OCI-LY3 (cell line): Measurements from ENCODE around the gene LAMA1.

ENCODE experiments used
- H2AFZ ChIP-seq: fragments of 200-600, 300-600 bp; shearing (Covaris generic); 2 replicates; pipeline ENCODE4 v1.6.0; 2014; ENCODE audit warnings: antibody characterized with exemption, low read depth, low read length
- H3K27ac ChIP-seq: fragments of 200-600, 300-600 bp; sonication (generic); 2 replicates; pipeline ENCODE4 v1.5.1; 2014; ENCODE audit warnings: mild to moderate bottlenecking, low read length, moderate library complexity, mixed read lengths
- H3K27me3 ChIP-seq: fragments of 200-600, 300-600 bp; sonication (generic); 2 replicates; pipeline ENCODE4 v1.6.1; 2014; ENCODE audit warnings: low read depth, low read length, mixed read lengths
- H3K36me3 ChIP-seq: fragments of 200-600, 300-600 bp; sonication (generic); replicated peaks from 2 replicates; pipeline ENCODE3; 2014; ENCODE audit warnings: low read depth, low read length, mixed read lengths
- H3K4me1 ChIP-seq: fragments of 300-600, 200-600 bp; sonication (generic); 2 replicates; pipeline ENCODE4 v1.6.1; 2014; ENCODE audit warnings: low read length, mixed read lengths
- H3K4me2 ChIP-seq: fragments of 200-600, 300-600 bp; sonication (generic); 2 replicates; pipeline ENCODE4 v1.6.1; 2014; ENCODE audit warnings: low read length, mixed read lengths
- H3K4me3 ChIP-seq: fragments of 300-600, 200-600 bp; sonication (generic); 2 replicates; pipeline ENCODE4 v1.5.1; 2014; ENCODE audit warnings: antibody characterized with exemption, mild to moderate bottlenecking, low read length, moderate library complexity
- H3K79me2 ChIP-seq: fragments of 300-600, 200-600 bp; shearing (Covaris generic); 2 replicates; pipeline ENCODE4 v1.6.1; 2014; ENCODE audit warnings: mild to moderate bottlenecking, low read length, mixed read lengths
- H3K9ac ChIP-seq: fragments of 300-600, 200-600 bp; shearing (Covaris generic); 2 replicates; pipeline ENCODE4 v1.6.0; 2014; ENCODE audit warnings: mild to moderate bottlenecking, low read length, moderate library complexity
- H3K9me3 ChIP-seq: fragments of 200-600, 300-600 bp; shearing (Covaris generic); 2 replicates; pipeline ENCODE4 v1.6.1; 2014; ENCODE audit warnings: low read length, mixed read lengths; ENCODE audit not compliant: insufficient read depth
- H4K20me1 ChIP-seq: fragments of 200-600, 300-600 bp; sonication (generic); 2 replicates; pipeline ENCODE4 v1.6.1; 2016; ENCODE audit warnings: low read length, mixed read lengths; ENCODE audit not compliant: insufficient read depth
- CTCF ChIP-seq: fragments of 200-600, 300-600 bp; sonication (generic); IDR thresholded peaks from 2 replicates; pipeline ENCODE4 v1.5.1; 2014; ENCODE audit warnings: antibody characterized with exemption, low read length, low read depth
- EZH2phosphoT487 ChIP-seq: fragments of 200-600 bp; shearing (Covaris generic); IDR thresholded peaks from 2 replicates; pipeline ENCODE4 v1.6.1; 2018; ENCODE audit warnings: antibody characterized with exemption, mixed run types, low read depth

The LAMA1 gene

GRCh38 chr18:7112936-7113335 lies 4.7 kb downstream of the LAMA1 start:
- TF ChIP-seq EZH2phosphoT487, result no peak
- TF ChIP-seq CTCF, result no peak
- H4K20me1 ChIP-seq, result no peaks in the 10 kb centered on the region
- no peak overlapping the region for H3K4me2 ChIP-seq
- H3K9me3 ChIP-seq, result no peaks in the 10 kb centered on the region
- H2AFZ ChIP-seq, result no peak overlapping the region
- H3K4me1 ChIP-seq, result no peaks in the 10 kb centered on the region
- no peaks in the 10 kb centered on the region for H3K79me2 ChIP-seq
- H3K9ac ChIP-seq, result no peak overlapping the region
- no peak overlapping the region for H3K27ac ChIP-seq
- no peak overlapping the region for H3K4me3 ChIP-seq
- H3K27me3 ChIP-seq, result no peaks in the 10 kb centered on the region
- H3K36me3 ChIP-seq, result no peaks in the 10 kb centered on the region

GRCh38 chr18:7111134-7111533 lies 6.5 kb downstream of the LAMA1 start:
- H3K36me3 ChIP-seq, result no peaks in the 10 kb centered on the region
- H3K4me3 ChIP-seq, result no peak overlapping the region
- no peaks in the 10 kb centered on the region for H3K79me2 ChIP-seq
- no peak overlapping the region for H3K9ac ChIP-seq
- H3K4me1 ChIP-seq, result no peaks in the 10 kb centered on the region
- TF ChIP-seq CTCF, result no peak
- no peak for TF ChIP-seq EZH2phosphoT487
- no peak overlapping the region for H2AFZ ChIP-seq
- no peak overlapping the region for H3K4me2 ChIP-seq
- no peak overlapping the region for H3K27ac ChIP-seq
- no peaks in the 10 kb centered on the region for H4K20me1 ChIP-seq
- H3K27me3 ChIP-seq, result no peaks in the 10 kb centered on the region
- H3K9me3 ChIP-seq, result no peaks in the 10 kb centered on the region

GRCh38 chr18:7105943-7106342 lies 11.7 kb downstream of the LAMA1 start:
- TF ChIP-seq CTCF (no peak), EZH2phosphoT487 (no peak)
- Histone ChIP-seq H3K9me3 (no peaks in the 10 kb centered on the region), H4K20me1 (no peaks in the 10 kb centered on the region), H3K4me3 (no peak overlapping the region), H3K4me1 (no peaks in the 10 kb centered on the region), H3K36me3 (no peaks in the 10 kb centered on the region), H2AFZ (no peak overlapping the region), H3K27me3 (no peaks in the 10 kb centered on the region), H3K27ac (no peak overlapping the region), H3K4me2 (no peak overlapping the region), H3K79me2 (no peaks in the 10 kb centered on the region), H3K9ac (no peak overlapping the region)

- Histone ChIP-seq H2AFZ (no peak overlapping the region), H3K4me2 (no peak overlapping the region), H4K20me1 (no peaks in the 10 kb centered on the region), H3K27me3 (no peaks in the 10 kb centered on the region), H3K27ac (no peak overlapping the region), H3K4me1 (no peaks in the 10 kb centered on the region), H3K9me3 (no peaks in the 10 kb centered on the region), H3K36me3 (no peaks in the 10 kb centered on the region), H3K9ac (no peak overlapping the region), H3K79me2 (no peaks in the 10 kb centered on the region), H3K4me3 (no peak overlapping the region)
- TF ChIP-seq CTCF (no peak), EZH2phosphoT487 (no peak)
Observed at GRCh38 chr18:7105268-7105667, 12.3 kb downstream of the LAMA1 start.
